ENCODE results near the gene TFG.
"Not testable (repeated sequence)": the region's sequence is repeated elsewhere in the genome, so short reads cannot be mapped to it uniquely, and the experiment has no call there.

Gene TFG
- long read RNA-seq, donor 1, transcript TFG-201 (8 exons, 1,978 nt), result major isoform, 30 of 47 reads
- long read RNA-seq, donor 1, transcript TFG-204 (8 exons, 1,783 nt), result minor isoform, 11 of 47 reads
- long read RNA-seq, donor 1, partial matches to known transcripts, result 0 of 47 reads
- long read RNA-seq, donor 1, other reads (novel, unspliced or antisense), result 0 of 47 reads
- long read RNA-seq, donor 2, transcript TFG-201 (8 exons, 1,978 nt), result major isoform, 10 of 75 reads
- long read RNA-seq, donor 2, partial matches to known transcripts, result 56 of 75 reads
- long read RNA-seq, donor 2, other reads (novel, unspliced or antisense), result 0 of 75 reads
- long read RNA-seq, donor 3, transcript TFG-201 (8 exons, 1,978 nt), result major isoform, 14 of 24 reads
- long read RNA-seq, donor 3, partial matches to known transcripts, result 0 of 24 reads
- long read RNA-seq, donor 3, other reads (novel, unspliced or antisense), result 0 of 24 reads
- long read RNA-seq, donor 4, transcript TFG-204 (8 exons, 1,783 nt), result minor isoform, 10 of 49 reads
- long read RNA-seq, donor 4, transcript TFG-201 (8 exons, 1,978 nt), result major isoform, 24 of 49 reads
- long read RNA-seq, donor 4, partial matches to known transcripts, result 7 of 49 reads
- long read RNA-seq, donor 4, other reads (novel, unspliced or antisense), result 0 of 49 reads
- long read RNA-seq, donor 5, transcript TFG-204 (8 exons, 1,783 nt), result minor isoform, 8 of 49 reads
- long read RNA-seq, donor 5, transcript TFG-201 (8 exons, 1,978 nt), result major isoform, 32 of 49 reads
- long read RNA-seq, donor 5, transcript TFG-206 (2 exons, 3,271 nt), result minor isoform, 5 of 49 reads
- long read RNA-seq, donor 5, partial matches to known transcripts, result 0 of 49 reads
- long read RNA-seq, donor 5, other reads (novel, unspliced or antisense), result 0 of 49 reads
- long read RNA-seq, donor 6, transcript TFG-206 (2 exons, 3,271 nt), result minor isoform, 6 of 65 reads
- long read RNA-seq, donor 6, transcript TFG-204 (8 exons, 1,783 nt), result minor isoform, 7 of 65 reads
- long read RNA-seq, donor 6, transcript TFG-201 (8 exons, 1,978 nt), result major isoform, 32 of 65 reads
- long read RNA-seq, donor 6, partial matches to known transcripts, result 16 of 65 reads
- long read RNA-seq, donor 6, other reads (novel, unspliced or antisense), result 0 of 65 reads
- long read RNA-seq, donor 7, transcript TFG-204 (8 exons, 1,783 nt), result minor isoform, 10 of 83 reads
- long read RNA-seq, donor 7, transcript TFG-201 (8 exons, 1,978 nt), result major isoform, 33 of 83 reads
- long read RNA-seq, donor 7, transcript TFG-206 (2 exons, 3,271 nt), result minor isoform, 9 of 83 reads
- long read RNA-seq, donor 7, partial matches to known transcripts, result 25 of 83 reads
- long read RNA-seq, donor 7, other reads (novel, unspliced or antisense), result 0 of 83 reads
- long read RNA-seq, donor 8, transcript TFG-206 (2 exons, 3,271 nt), result minor isoform, 5 of 41 reads
- long read RNA-seq, donor 8, transcript TFG-201 (8 exons, 1,978 nt), result major isoform, 26 of 41 reads
- long read RNA-seq, donor 8, transcript TFG-204 (8 exons, 1,783 nt), result minor isoform, 7 of 41 reads
- long read RNA-seq, donor 8, partial matches to known transcripts, result 0 of 41 reads
- long read RNA-seq, donor 8, other reads (novel, unspliced or antisense), result 0 of 41 reads

DNA sequence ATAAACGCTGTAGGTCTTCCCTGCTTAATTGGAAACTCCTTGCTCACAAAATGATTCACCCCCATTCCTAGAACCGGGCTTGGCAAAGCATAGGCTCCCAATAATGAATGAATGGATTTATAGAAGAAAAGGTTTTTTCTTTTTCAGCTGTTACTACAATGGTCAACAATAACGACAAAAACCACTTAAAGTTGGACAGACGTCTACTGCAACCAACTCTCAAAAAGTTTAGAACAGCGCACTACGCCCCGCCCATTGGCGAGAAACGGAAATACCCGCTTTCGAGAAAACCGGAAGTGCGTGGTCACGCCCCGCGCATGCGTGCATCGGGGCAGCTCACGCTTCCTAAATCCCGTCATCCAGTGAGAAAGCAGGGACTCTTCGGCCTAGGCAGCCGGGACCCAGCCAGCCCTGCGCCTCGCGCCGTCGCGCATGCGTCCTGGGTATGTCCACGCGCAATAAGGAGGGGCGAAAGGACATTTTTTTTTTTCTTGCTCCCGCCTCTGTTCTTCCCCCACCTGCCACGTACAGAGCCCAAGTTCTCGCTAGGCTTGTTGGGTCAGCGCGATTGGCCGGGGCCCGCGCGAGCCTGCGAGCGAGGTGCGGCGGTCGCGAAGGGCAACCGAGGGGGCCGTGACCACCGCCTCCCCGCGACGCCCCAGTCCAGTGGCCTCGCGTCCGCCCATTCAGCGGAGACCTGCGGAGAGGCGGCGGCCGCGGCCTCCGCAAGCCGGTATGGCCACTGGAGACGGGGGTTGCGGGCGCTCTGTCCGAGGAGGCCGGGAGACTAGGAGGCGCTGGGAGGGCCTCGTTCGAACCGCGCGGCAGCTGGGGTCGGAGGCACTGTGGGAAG lies at the start of gene TFG:
Gene TFG (plus strand): TSS at position 506 of the 853 bp plus-strand sequence. CDS start 4,192 bp downstream, outside the sequence.
- peak; percentile 95 for DNase-seq

DNA sequence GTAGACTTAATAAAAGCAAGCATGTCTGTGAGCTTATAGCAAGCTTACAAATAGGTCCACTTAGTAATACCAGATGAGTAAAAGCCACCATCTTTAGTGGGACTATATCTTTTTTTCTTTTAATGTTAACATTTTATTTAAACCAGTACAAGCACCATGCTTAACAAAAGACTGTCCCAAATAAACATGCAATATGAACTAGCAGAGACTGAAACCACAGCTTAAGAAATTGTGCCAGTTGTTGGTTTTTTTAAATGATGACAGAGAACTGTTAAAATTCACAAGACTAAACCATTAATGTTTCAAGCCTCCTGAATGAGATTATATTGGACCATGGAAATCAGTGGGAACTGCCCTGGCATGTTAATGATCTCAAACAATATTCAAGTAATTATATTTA lies 48.0 kb upstream of the TFG start:
- DNase-seq, result not testable (repeated sequence)

DNA sequence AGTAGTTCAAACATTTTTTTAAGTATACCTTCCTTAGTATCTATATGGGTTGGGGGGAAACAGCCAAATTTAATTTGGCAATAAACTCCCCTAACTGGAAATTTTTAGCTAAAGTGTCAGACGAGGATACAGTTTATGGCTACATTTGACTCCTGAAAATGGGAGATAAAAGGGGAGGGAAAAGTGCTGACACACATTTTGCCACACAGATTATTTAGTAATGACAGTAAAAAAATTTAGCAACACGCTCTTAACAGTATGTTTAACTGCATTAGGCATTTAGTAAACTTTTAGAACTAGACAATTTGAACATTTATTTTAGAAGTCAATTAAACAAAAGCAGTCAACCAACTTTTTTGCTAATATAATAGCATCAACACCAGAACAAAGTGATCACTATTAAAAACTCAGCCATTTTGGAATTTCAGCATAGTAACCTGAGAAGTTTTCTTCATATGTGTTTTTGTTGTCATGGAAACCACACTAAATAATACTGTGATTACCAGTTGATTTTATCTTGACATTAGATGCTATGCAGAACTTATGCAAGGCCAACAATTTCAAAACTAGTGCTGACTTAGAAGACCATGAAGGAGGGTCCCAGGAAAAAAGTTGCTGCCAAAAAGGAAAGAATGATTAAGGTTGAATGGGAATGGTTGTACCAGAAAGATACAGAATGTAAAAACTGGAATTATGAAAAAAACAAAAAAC lies 47.0 kb upstream of the TFG start:
- DNase-seq, result no peak

DNA sequence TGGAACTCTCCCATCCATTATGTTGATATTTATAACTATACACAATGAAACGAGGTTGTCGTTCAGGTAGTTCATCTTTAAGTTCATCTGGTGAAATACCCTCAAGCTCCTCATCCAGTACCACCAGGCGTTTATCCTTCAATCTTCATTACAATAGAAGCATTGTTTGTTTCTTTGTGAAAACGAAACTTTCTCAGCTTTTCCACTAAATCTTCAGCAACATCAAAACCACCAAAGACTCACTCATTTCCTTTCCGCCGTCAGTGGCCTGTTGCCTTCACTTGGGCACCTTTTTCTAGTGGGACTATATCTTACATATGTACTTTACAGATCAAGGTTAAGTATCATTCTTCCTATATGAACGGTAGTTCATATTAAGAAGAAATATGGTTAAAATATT lies 44.1 kb upstream of the TFG start:
- DNase-seq, result no peak

DNA sequence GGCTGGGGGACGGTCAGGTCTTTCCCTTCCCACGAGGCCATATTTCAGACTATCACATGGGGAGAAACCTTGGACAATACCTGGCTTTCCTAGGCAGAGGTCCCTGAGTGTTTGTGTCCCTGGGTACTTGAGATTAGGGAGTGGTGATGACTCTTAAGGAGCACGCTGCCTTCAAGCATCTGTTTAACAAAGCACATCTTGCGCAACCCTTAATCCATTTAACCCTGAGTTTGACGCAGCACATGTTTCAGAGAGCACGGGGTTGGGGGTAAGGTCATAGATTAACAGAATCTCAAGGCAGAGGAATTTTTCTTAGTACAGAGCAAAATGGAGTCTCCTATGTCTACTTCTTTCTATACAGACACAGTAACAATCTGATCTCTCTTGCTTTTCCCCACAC lies 42.6 kb upstream of the TFG start:
- not testable (repeated sequence) for DNase-seq

DNA sequence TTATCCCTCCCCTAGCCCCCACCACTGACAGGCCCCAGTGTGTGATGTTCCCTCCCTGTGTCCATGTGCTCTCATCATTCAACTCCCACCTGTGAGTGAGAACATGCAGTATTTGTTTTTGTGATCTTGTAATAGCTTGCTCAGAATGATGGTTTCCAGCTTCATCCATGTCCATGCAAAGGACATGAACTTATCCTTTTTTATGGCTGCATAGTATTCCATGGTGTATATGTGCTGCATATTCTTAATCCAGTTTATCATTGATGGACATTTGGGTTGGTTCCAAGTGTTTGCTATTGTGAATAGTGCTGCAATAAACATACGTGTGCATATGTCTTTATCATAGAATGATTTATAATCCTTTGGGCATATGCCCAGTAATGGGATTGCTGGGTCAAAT lies 42.0 kb upstream of the TFG start:
- not testable (repeated sequence) for DNase-seq

DNA sequence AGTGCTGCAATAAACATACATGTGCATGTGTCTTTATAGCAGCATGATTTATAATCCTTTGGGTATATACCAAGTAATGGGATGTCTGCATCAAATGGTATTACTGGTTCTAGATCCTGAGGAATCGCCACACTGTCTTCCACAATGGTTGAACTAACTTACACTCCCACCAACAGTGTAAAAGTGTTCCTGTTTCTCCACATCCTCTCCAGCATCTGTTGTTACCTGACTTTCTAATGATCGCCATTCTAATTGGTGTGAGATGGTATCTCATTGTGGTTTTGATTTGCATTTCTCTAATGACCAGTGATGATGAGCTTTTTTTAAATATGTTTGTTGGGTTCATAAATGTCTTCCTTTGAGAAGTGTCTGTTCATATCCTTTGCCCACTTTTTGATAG lies 38.3 kb upstream of the TFG start:
- not testable (repeated sequence) for DNase-seq

DNA sequence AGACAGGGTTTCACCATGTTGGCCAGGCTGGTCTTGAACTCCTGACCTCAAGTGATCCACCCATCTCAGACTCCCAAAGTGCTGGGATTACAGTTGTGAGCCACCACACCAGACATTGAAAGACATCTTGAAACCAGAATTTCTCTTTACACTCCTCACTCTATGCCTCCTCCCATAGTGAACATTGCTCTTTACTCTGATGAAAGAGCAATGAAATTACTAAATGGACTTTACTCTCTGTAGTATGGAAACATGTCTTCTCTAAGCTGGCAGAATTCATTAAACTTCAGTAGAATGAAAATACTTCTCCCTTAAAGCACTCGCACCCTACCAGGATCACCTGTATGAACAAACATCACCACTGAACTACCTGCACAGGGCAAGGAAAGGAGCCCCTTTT lies 27.8 kb upstream of the TFG start:
- no peak for DNase-seq

DNA sequence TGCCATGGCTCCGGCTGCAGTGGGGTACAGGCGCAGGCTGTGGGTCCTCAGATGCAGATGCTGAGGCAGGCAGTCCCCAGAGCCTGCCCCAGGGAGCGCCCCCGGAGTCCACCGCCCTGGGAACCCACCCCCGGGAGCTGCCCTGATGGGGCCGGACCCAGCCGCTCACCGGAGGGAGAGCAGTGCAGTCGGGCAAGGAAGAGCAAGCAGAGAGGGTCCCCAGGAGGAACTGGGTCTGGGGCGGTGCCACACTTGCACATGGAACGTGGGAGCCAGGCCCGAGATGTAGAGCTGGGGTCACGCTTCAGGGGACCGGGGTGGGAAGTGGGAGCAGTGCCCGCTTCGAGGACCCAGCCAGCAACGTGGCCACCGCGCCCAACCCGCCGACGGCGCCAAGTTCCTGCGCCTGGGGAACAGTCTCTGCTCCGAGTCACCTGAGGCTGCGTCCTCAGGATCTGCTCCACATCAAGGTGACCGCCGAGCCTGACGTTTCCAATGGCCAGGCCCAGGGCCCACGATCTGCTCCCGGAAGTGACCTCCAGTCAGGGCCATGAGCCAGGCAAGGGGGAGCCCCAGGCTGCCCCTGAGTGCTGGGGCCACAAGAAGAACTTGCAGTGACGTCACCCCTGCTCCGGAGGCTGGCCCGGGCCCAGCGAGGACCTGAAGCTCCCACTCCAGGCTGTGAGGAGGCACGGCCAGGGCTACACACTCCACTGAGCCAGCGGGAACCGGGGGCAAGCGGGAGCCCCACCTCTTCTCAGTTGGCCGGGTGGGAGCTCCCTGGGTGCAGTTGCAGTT lies 27.0 kb upstream of the TFG start:
- DNase-seq, result peak; percentile 21

DNA sequence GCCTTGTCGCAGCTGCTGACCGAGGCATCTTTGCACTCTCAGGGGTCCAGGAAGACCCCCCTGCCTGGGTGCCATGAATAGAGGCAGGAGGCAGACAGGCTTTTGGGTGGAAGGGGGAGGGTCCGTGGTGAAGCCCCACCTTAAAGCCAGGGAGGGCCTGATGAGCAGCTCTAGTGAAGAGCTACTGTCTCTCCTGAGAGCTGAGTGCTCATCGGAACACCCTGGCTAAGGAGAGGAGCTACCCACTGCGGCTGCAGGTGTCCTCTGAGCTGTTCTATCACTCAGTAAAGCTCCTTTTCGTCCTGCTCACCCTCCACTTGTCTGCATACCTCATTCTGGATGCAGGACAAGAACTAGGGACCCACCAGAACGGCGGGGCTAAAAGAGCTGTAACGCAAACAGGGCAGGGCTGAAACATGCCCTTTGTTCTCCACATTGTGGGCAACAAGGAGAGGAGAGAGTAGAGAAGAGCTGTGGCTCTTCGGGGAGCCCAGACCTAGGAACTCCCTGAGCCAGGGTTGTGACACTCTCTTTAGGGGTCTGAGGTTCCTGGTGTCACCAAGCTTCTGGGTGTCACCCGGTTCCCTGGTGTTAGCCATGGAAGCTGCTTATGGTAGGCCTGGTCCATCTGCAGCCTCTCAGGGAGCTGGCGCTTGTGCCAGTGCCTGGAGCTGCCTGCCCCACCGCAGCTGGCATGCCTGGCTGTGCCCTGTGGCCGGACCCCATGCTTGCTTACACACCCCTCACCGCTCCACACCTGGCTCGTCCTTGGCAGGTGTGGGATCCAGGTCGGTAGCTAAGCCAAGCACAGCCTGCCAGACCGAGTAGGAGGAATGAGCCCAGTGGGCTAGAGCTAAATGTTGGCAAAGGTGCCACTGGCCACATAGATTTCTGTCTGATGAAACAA lies 26.2 kb upstream of the TFG start:
- peak; percentile 11 for DNase-seq

DNA sequence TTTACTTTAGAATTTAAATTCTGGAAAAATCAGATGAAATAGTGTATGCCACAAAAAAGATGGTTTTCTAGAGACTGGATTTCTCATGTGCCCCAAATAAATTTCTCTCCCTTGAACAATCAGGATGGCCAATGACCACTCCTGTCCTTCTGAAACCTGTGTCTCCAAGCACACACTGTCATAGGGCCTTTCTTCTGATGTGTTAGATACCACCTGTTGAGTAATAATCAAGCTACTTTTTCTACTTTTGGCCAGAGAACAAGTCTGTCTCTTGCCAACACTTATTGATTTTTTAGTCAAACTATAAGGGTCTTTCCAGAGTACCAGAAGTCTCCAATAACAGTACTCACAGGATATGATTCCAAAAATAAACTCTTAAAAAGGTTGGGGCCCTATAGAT lies 16.1 kb upstream of the TFG start:
- no peak for DNase-seq

DNA sequence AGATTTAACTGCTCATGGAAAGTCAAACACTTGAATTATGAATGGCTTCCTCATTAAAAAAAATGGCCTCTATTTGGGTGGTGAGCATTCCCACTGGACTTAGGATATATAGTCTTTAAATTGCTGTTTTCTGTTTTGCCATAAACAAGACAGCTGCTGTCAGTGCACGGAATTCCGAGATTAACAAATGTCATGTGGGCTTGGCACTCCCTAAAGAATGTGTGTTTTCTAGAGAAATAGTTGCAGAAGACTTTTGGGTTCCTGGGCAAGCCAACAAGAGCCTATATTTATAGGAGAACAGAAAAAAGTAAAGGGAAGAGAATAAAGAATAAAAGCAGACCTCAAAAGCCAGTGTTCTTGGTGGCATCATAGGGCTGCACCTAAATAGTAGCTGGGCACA lies 13.6 kb upstream of the TFG start:
- no peak for DNase-seq

DNA sequence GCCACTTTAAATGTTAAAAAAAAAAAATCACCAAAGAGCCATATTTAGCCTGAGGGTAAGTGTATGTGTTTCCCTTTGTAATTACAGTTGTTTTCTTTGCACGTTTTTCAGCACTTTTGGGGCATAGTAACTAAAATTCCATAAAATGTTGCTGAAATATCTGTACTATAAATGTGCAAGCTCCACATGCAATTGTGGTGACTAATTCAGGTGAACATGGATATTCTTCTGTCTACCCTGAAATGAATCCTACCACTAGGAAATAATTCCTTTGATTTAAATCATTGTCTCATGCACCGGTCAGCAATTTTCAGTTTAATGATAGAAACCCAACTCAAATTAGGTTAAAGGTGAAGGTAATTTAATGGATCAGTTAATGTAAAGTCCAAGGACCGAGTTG lies 13.1 kb upstream of the TFG start:
- no peak for DNase-seq

DNA sequence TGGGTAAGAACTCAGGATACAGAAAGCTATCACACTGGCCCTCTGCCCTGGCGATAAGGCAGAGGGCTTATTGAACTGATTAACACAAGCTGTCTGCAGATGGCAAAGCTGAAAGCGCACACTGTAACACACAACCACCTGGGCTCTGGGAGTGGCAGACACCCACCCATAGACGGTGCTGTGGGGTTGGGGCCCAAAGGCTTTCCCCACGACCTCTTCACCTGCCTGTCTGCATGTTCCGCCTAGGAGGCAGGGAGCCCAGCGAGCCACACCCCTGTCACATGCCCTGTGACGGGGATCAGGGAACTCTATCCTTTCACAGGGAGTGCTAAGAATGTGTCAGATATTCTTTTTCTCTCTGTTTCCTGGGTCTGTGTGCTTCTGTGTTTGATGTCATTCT lies 12.1 kb upstream of the TFG start:
- DNase-seq, result no peak

DNA sequence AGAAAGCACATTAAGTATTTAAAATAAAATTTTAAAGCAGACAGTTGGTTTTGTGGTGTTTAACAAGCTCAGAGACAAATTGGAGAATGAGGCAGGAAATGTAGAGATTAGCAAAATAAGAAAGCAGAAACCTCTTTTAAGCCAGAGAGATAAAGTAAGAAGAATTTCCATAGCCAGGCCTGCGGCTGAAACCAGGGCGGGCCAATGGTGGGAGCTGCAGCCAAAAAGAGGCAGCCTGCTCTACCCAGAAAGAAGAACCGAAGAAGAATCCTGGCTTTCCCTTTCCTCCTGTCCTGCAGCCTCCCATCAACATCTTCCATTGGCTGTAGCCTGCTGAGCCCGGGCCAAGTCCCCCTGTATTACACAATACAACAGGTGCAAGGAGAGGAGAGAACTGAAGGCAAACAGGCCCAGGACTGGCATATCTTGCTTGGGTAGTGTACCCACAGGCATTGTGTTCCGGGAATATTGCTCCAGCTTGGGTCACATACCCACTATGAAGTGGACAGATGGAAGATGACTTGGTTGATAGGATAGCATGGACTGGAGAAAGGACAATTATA lies 11.5 kb upstream of the TFG start:
- DNase-seq, result no peak

DNA sequence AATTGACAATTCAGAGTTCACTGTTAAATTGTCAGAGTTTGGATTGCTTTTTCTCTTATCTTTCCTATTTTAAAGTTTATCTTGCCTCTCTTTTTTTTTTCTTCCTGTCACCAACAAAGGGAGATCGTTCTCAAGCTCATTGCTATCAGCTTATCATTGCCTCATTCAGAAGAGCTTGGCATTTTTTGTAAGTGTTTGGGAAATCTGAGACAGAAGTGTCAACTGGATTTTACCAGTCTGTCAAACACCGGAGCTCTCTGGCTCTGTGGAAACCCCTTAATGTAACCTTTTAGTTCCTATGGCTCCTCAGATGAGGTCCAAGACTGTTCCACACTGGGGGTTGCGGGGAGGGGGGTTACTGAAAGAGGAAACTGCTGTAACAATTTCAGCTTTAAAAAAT lies 10.6 kb upstream of the TFG start:
- no peak for DNase-seq

DNA sequence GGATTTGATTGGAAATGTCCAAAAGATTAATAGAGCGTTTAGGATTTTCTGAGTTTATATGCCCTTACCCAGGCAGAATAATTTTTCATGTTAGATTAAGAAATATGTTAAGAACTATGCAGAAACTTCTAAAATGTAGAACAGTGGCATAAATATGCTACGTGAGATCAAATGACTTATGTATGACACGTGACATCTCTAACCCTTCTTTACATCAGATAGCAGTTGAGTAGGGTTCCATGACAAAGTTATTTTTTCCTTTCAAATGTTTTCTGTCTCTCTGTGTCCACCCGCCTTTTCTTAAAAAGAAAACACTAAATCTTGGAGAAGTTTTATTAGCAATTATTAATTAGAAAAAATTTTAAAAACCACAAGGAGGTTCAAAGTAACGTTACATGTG lies 8.6 kb upstream of the TFG start:
- no peak for DNase-seq

Data from right kidney (tissue), 9 donors.